ENCODE results near the gene RAI1. TPM values are rescaled to one million over a fixed set of nuclear protein-coding genes. Genes with fewer than 3 reads are reported as not detected.

RAI1 gene
- total RNA-seq, 2 donors from 2014 or later, result 15.8 to 23.8 TPM

DNA sequence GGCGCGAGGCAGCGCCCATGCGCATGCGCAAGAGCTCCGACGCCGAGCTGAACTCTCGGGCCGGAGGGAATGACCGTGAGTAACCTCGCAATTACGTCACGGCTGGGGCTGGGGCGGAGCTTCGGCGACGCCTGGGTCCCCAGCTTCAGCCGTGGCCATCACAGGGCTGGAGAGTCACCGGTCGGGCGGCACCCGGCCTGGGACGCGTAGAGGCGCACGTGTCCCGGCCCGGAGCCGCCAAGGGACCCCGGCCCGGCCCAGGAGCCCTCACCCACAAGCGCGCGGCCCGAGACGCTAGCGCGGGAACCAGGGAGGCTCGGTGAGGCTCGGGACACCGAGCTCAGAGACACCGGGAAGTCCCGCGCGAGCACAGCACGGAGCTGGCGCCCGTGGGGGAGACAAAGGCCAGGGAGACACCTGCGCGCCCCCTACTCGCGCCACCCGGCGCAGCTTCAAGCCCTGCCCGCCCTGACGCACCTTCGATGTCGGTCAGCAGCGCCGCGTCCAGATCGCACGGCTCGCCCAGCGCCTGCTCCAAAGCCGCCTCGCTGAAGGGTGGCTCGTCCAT, 155.1 kb downstream of the RAI1 start:
- ATAC-seq (peak; percentile 69), DNase-seq (peak; percentile 97 to 98)
- intact Hi-C loops (cut with DNase I, micrococcal nuclease), result no loop called here

DNA sequence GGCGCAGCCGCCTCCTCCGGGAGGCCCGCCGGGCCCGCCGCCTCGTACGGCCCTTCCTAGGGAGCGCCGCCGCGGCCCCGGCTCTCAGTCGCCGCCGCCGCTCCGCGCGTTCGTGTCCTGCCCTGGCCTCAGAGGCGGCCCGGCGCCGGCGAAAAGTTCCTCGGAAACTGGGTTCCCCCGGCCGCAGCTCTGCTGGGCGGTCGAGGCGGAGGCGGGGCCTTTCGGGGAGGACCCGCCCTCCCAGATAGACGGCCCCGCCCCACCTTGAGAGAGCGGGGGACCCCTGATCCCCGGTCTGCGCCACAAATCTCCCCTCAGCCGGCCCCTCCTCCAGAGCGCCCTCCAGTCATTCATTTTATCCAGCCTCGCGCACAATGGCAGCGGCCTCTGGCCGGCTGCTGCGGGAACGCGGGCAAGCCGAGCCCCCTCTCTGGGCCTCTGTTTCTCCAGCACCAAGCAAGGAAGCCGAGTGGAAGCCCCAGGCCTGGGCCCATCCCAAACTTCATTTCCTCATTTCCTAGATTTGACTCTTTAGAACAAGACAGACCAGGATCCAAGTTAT, 155.6 kb downstream of the RAI1 start, which contains the start of gene SREBF1:
Gene SREBF1 (minus strand): TSS at position 169 of the 562 bp plus-strand sequence. CDS start 169 bp downstream, outside the sequence.
- intact Hi-C loops (cut with DNase I, micrococcal nuclease), result no loop called here
- peak; percentile 30 for ATAC-seq
- DNase-seq, result peak in 1 of 2 donors; percentile 81

DNA sequence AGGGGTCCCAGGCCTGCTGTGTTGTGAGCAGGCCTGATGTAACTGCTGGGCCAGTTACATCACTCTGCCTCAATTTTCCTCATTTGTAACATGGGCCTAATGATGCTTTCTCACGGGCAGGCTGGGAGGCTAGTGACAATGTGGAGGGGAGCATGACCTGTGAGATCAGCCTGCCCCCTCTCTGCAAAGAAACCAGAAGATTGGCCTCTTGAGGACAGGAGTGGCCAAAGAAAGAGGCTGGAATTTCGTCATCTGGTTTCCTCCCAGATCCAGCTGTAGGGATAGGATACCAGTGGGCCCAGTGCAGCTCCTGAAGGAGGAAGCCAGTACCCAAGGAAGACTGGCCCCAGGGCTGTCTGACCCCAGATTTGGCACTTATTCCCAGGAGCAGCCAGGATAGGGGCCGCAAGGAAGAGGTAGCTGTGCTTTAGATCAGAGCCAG, 156.1 kb downstream of the RAI1 start:
- DNase-seq (peak; percentile 51 to 75), ATAC-seq (peak; percentile 9)
- intact Hi-C loops (cut with DNase I, micrococcal nuclease), result no loop called here

DNA sequence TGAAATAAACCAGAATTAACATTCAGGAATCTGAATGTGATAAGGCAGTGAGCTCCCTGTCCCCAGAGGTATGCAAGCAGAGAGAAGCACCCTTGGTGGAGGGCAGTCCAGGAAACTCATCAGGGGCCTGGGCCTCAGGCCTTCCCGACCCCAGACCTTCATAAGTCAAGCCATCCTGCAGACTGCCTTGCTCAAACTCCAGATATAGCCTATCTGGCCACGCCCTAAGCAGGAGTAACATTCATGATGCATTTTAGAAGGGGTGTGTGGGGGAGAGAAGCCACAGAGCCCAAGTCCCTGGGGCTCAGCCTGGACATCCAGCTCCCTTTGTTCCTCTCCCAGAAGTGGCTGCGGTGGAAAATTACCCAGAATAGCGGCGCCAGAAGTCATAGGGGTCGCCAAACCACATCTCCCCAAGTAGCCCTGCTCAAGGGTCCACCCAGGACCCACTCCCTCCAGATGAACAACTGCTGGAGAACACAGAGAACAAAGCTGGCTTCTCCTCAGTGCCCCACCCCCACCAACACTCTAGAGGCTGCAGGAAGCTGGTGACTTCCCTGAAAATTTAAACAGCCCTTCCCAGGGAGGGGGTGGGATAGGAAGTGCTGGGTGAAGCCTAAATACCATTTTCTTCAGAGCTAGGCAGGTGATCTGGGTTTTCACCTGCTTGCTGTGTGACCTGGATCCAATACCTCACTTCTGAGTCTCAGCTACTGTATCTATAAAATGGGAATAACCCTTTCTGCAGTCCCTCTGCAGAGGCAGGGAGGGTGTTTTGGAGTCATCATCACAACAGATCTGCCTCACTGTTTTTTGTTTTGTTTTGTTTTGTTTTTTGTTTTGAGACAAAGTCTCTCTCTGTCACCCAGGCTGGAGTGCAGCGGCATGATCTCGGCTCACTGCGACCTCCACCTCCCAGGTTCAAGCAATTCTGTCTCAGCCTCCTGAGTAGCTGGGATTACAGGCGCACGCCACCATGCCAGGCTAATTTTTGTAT, 157.0 kb downstream of the RAI1 start:
- peak; percentile 28 for ATAC-seq
- intact Hi-C loops (cut with DNase I, micrococcal nuclease), result no loop called here
- peak; percentile 88 for DNase-seq

DNA sequence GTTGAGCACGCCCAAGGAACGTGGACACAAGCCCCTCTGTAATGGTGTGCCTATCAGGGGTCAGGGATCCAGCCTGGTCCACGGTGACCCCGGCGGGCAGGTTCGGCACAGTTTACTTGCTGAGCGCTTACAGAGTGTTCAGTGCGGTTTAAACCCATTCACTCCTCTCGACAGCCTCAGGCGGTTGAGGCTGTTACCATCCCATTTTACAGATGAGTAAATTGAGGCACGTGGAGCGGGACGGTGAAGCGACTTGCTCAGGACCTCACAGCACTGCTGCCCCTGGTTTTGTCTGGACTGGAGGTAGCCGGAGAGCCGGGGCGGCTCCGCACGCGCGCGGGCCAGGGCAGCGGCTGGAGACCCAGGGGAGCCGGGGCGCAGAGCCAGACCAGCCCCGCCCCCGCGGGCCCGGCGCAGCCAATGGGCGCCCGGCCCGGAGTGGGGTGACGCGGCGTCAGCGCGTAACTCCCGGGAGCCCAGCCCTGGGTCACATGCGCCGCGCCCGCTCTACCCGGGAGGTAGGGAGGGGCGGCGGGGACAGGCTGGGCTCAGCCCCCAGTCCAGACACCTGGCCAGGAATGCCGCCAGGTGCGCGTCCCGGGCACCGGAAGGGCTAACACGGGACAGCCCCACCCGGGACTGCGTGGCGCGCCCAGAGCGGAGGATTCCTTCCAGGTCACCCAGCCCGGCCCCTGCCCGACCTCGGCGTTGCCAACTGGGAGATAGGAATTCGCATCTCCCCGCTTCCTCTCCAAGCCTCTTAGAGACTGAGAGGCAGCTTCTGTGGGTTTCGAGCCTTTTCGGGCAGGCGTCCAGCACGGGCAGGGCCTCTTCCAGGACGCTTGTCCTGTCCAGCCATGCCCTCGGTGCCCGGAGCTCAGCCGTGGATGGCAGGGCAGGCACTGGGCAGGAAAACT, 158.8 kb downstream of the RAI1 start:
- peak; percentile 94 to 95 for DNase-seq
- peak; percentile 72 for ATAC-seq
- intact Hi-C loops (cut with DNase I, micrococcal nuclease), result no loop called here

DNA sequence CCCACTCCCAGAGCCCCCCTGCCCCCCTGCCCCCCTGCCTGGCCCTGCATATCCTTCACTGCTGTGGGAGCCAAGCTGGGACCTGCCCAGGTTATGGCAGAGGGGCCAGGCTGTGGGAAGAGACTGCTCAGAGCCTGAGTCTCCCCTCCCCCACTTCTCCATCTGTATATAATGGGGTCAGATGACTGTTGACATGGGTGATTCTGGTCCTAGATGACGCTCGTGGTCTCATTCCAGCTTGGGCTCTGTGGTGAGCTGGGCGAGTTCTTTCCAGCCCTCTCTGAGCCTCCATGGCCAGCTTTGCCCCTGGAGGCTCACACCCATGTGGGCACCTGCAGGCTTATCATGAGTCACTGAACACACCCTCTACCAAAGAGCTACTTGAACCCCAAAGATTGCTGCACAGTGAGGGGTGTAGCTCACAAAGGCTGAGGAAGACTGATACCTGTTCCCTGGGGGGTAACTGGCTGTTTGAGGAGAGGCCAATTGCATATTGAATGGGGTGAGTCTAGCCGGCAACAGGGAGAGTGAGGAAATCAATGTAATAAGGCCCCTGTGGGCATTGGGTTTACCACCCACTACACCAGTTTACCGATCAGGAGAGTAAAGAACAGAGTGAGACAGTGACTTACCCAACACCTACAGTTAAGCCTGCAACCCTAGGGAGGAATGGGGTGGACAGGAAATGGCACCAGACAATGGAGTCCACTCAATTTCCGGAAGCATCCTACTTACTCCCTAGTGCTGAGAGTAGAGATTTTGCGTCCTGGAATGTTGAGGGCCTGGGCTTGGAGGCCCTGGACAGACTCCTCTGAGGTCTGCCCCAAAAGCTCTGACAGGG, 159.7 kb downstream of the RAI1 start:
- intact Hi-C loops (cut with DNase I, micrococcal nuclease), result no loop called here
- no peak for ATAC-seq
- DNase-seq, result peak in 1 of 2 donors; percentile 55

DNA sequence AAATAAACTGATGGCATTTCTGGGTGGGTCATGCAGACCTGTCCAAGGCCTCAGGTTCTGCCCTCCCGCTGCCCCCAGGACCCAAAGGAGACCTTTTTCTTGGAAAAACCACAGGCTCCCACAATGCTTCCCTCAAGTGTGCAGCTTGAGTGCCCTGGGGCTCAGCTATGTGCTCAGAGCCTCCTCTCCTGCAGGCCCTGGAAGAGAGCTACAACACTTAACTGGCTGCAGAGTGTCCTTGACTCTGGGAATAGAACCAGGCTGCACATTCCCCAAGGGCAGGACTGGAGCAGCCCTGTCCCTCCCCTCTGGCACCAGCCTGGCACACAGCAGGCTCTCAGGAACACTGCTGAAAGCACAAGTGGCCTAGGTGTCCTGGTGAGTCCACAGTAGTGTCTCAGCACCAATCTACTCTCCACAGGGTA, 160.4 kb downstream of the RAI1 start:
- no peak for DNase-seq
- no peak for ATAC-seq

DNA sequence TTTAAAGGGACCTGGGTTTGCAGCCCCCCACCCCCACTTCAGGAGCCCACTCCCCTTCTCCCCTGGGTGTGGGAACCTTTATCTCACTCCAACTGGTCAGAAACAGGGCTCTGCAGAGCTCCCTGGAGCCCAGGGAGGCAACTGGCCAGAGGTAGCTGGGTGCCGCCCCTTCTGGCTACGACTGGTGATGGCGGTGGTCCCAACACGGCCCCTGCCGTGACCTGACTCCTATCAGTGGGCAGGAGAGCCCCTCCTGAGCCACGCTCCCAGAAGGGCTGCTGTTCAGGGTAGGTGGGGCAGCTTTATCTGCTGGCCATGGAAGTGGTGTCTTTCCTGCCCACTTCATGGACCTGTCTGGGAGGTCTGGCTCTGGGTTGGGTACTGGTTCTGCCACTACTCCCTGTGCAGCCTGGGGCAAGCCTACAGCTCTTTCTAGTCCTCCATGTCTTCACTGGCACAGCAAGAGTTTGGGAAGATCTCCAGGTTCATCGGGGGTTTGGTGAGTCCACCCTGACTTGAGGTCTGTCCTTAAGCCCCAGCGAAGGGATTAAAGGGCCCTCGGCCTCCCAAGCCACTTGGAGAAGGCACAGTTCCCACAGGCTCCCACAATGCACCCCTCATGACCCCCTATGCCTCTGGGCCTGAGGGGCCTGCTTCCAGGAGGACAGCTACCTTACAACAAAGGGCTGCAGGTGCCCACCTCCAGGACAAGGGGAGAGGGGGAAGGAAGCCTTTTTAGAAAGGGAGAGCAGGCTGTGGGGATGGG, 161.0 kb downstream of the RAI1 start:
- no peak for ATAC-seq
- intact Hi-C loops (cut with DNase I, micrococcal nuclease), result no loop called here
- no peak for DNase-seq

More for the DNA sequence above, 160.4 kb downstream of the RAI1 start:
- intact Hi-C loops (cut with DNase I, micrococcal nuclease), result no loop called here

DNA sequence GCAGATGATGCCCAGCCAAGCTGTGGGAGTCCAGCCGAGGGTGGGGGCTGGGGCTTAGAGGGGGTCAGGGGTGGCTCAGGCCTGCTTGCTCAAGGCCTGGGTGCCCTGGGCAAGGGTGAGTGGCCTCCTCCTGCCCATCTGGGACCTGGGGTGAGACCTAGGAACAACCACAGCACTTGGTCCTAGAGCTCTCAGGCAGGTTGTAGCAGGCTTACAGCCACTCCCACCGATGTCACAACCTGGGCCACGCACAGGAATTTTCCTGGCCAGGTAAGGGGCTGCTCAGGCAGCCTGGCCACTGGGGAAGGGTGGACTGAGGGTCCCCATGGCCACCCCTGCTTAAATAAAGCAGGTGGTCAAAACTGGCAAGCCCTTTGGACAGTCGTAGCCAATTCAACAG, 161.8 kb downstream of the RAI1 start:
- ATAC-seq, result no peak
- intact Hi-C loops (cut with DNase I, micrococcal nuclease), result no loop called here
- DNase-seq, result no peak

DNA sequence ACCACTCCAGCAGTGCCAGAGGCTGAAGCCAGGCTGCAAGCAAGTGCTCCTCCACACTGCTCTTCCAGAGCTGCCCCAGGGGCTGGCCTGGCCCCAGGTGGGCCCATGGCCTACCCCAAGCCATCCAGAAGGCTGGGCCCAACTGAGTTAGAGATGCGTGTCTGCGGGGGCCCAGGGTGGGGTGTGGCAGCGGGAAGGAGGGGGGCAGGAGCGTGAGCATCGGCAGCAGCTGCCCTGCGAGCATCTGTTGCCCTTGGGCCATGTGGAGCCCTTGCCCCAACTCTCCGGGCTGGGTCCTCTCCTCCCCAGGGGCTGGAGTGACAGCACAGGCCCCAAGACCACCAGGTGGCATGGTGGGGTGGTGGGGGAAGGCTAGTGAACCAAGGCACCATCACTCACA, 162.8 kb downstream of the RAI1 start:
- intact Hi-C loops (cut with DNase I, micrococcal nuclease), result no loop called here
- no peak for ATAC-seq
- DNase-seq, result no peak

DNA sequence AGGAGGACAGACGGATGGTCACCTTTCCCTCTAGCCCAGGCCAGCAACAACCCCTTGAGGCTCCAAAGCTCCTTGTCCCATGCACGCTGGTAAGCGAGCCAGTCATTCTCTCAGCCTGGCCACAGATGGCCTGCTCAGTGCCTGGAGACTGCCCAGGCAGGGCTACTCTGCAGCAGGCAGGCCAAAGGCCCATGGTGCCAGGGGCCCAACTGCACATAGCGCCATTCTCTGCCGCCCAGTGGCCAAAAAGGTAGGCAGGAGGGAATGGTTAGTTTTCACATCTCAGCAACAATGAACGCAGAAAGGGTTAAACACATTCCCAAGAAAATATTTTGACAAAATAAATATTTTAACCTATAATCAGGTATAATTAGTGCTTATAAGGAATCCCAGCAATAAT, 163.2 kb downstream of the RAI1 start:
- DNase-seq (no peak), ATAC-seq (no peak)
- intact Hi-C loops (cut with DNase I, micrococcal nuclease), result no loop called here

DNA sequence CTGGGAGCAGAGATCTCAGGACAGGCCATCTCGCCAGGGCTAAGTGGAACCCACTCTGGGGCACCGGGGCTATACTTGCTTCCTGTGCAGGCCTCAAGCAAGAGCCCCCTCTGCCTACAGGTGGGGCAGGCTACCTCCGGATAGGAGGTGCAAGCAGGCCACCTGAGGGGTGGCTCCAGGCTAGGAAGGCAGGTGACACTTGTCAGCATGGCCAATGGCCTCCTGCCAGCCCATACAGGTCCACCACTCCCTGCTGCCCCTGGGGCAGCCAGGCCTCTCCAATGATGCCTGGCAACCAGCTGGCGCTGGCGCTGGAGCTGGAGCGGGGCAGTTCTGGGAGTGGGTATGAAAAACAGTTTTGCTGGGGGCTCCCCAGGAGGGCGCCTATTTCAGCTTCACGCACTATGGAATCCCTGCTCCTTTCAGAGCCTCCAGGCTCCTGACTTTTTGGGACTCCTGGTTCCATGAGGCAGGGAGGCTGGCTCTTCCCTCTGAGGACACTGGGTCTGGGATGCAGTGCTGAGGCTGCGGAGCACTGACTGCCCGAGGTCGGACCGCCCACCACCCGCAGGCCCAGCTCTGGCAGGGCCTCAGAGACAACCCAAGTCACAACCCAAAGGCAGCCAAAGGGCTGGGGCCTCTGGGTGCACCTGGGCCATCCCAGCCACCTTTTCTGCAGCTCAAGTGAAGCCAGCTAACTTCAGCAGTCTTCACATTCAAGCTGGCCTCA, 164.0 kb downstream of the RAI1 start:
- DNase-seq (no peak), ATAC-seq (no peak)
- intact Hi-C loops (cut with DNase I, micrococcal nuclease), result no loop called here

DNA sequence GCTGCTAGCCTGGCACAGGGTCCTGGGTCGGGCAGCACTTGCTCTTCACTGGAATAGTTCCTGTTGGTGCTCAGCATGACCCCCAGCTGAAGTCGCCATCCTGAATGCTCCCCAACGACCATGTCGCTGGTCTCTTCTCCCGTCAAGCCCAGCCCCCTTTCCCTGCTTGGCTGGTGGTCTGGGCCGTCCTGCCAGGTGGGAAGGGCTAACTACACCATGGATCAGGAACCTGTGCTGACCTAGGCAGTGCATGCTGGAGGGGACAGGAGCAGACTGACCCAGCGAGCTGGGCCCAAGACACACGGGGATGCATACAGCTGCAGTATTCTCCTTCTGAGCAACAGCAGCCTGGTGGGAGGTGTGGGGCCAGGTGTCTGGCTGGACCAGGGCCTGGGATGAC, 164.7 kb downstream of the RAI1 start:
- intact Hi-C loops (cut with DNase I, micrococcal nuclease), result no loop called here
- no peak for DNase-seq
- ATAC-seq, result no peak

DNA sequence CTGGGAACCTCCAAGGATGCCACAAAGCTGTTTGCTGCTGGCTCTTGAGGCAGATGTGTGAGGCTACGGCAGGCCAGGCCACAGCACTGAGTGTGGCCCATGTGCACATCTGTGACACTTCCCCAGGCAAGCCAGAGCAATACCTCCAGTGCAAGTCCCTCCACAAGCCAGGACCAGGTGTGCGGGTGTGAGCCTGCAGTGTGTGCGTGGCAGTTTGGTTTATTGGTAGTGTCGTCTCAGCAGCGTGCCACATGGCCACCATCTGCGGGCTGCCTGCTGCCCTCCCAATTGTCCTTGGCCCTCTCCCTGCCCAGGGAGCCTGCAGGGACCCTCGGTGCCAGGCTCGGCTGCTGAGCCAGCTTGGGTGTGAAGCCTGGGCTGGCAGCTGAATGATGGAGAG, 165.4 kb downstream of the RAI1 start:
- ATAC-seq, result no peak
- intact Hi-C loops (cut with DNase I, micrococcal nuclease), result no loop called here
- no peak for DNase-seq

DNA sequence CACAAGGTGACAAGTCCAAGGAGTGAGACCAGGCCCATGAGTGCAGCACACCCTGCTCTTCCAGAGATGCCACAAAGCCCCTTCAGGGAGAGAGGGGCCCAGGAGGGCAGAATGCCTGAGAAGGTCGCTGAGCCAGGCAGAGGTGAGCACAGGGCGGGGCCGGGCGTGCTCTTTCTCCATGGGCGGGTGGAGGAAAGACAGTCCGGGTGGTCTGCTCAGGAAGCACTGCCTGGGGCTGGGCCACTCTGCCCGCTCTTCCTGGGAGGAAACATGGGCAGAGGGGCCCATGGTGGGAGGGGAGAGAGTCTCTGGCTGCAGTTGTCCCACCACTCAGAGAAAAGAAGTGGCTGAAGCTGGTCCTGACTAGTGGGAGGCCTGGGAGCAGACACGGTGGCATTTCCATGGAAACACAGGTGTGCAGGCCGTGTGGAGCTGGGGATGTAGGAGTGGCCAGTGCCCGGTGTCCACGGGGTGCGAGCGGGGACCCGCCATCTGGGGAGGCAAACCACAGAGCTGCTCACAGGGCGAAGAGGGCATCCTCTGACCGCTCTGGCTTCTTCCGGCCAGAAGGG, 165.9 kb downstream of the RAI1 start:
- ATAC-seq (peak; percentile 30), DNase-seq (no peak)
- intact Hi-C loops (cut with DNase I, micrococcal nuclease), result no loop called here

DNA sequence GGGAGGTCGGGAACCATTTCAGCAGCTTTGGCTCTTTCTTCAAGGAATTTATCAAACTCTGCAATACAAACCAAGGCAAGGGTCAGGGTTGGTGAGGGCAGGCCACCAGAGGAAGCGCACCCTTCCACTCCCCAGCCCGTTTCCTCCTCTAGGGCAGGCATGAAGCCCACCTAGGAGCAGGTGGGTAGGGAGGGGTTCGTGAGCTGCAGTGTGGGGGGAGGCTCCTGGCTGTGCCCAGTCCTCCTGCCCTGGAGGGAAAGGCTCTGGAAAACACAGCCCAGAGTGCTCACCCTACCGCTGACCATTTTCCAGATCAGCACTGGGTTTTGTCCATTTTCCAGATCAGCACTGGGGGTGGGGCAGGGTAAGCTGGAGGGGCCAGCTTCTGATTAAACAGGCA, 166.5 kb downstream of the RAI1 start:
- intact Hi-C loops (cut with DNase I, micrococcal nuclease), result no loop called here
- DNase-seq, result no peak
- no peak for ATAC-seq

Data from left colon (tissue), 2 donors.